B cell (primary cell): ENCODE data around the gene NFATC2. TPM values are rescaled to one million over a fixed set of nuclear protein-coding genes. Genes with fewer than 3 reads are reported as not detected.

ENCODE experiments used
- ATAC-seq: fragments of 200-7000 bp; cut with Tn5 transposase; one replicate; pipeline ENCODE4 v1.10.0; 2021; ENCODE audit warnings: low read depth, mild to moderate bottlenecking, moderate number of reproducible peaks, moderate library complexity
- CTCF ChIA-PET: fragments of 350-600 bp; sonication (Branson Sonifier 250); formaldehyde crosslinking; loops from one replicate; lab custom pipeline; 2021; ENCODE audit warnings: antibody characterized with exemption, inconsistent platforms; lab: Charles Lee
- POLR2A ChIA-PET: fragments of 350-600 bp; sonication (Branson Sonifier 250); formaldehyde crosslinking; loops from one replicate; lab custom pipeline; 2021; ENCODE audit warnings: antibody characterized with exemption; lab: Charles Lee
- DNase-seq: peaks from one replicate; pipeline ENCODE4 v3.0.0; 2013
- H2AFZ ChIP-seq: 2 replicates; pipeline ENCODE4 v1.6.1; 2012; ENCODE audit warnings: mild to moderate bottlenecking, low read depth, low read length; ENCODE audit not compliant: insufficient read depth, poor library complexity, severe bottlenecking
- H3K27ac ChIP-seq, 2 donors: 1 replicate in 1 of 2; 2 replicates in 1 of 2; pipeline ENCODE4 v1.5.1; 2012 to 2013; ENCODE audit warnings: low read length in 2 of 2, mild to moderate bottlenecking in 2 of 2, moderate library complexity in 1 of 2
- H3K27me3 ChIP-seq, 4 experiments: fragments of 200-600 bp in 1 of 4; sonication (generic) in 1 of 4; replicated peaks in 1 of 4; 1 replicate in 2 of 4; 2 replicates in 2 of 4; pipeline versions ENCODE4 v1.6.1 to v1.7.0; 2013 to 2016; ENCODE audit warnings: low read length in 3 of 4, mild to moderate bottlenecking in 2 of 4, mixed read lengths in 1 of 4, moderate library complexity in 1 of 4; ENCODE audit not compliant: insufficient read depth in 4 of 4, control insufficient read depth in 3 of 4; ENCODE audit errors: control extremely low read depth in 1 of 4
- H3K36me3 ChIP-seq, 2 experiments: replicated peaks in 1 of 2; 1 replicate in 1 of 2; 2 replicates in 1 of 2; pipeline versions ENCODE4 v1.6.1 to v1.7.1; 2013; ENCODE audit warnings: low read length in 1 of 2; ENCODE audit not compliant: insufficient read depth in 2 of 2, control insufficient read depth in 1 of 2; ENCODE audit errors: control extremely low read depth in 1 of 2, extremely low read depth in 1 of 2
- H3K4me1 ChIP-seq, 2 donors: fragments of 200-600 bp in 1 of 2; sonication (generic) in 1 of 2; 1 replicate in 1 of 2; 2 replicates in 1 of 2; pipeline versions ENCODE4 v1.5.1 to v1.6.1; 2013 to 2017; ENCODE audit warnings: low read length in 2 of 2; ENCODE audit not compliant: control insufficient read depth in 2 of 2, insufficient read depth in 2 of 2
- H3K4me2 ChIP-seq: replicated peaks from 2 replicates; pipeline ENCODE3; 2012; ENCODE audit warnings: mild to moderate bottlenecking, low read depth, low read length; ENCODE audit not compliant: poor library complexity, severe bottlenecking
- H3K4me3 ChIP-seq, 5 experiments: fragments of 200-600 bp in 1 of 5; sonication (generic) in 1 of 5; 1 replicate in 3 of 5; 2 replicates in 2 of 5; pipeline versions ENCODE4 v1.5.1 to v1.7.0; 2011 to 2016; ENCODE audit warnings: low read length in 4 of 5, mild to moderate bottlenecking in 4 of 5, low read depth in 2 of 5, control low read depth in 1 of 5, moderate library complexity in 1 of 5; ENCODE audit not compliant: insufficient read depth in 1 of 5; ENCODE audit errors: control extremely low read depth in 1 of 5, extremely low read depth in 1 of 5
- H3K79me2 ChIP-seq: fragments of 200-600 bp; sonication (generic); one replicate; pipeline ENCODE4 v1.6.0; 2016; ENCODE audit warnings: low read length; ENCODE audit not compliant: control insufficient read depth, insufficient read depth
- H3K9ac ChIP-seq: fragments of 200-600 bp; sonication (generic); 2 replicates; pipeline ENCODE4 v1.6.1; 2017; ENCODE audit warnings: mild to moderate bottlenecking, low read length, moderate library complexity
- H3K9me3 ChIP-seq, 3 donors: one replicate each; pipeline versions ENCODE4 v1.6.1 to v1.7.1; 2013; ENCODE audit warnings: low read length in 2 of 3; ENCODE audit not compliant: control insufficient read depth in 2 of 3, insufficient read depth in 1 of 3; ENCODE audit errors: control extremely low read depth in 1 of 3
- H4K20me1 ChIP-seq: 2 replicates; pipeline ENCODE4 v1.6.0; 2012; ENCODE audit warnings: mild to moderate bottlenecking, low read length; ENCODE audit not compliant: insufficient read depth, control insufficient read depth, poor library complexity, severe bottlenecking
- H3K27ac Mint-ChIP-seq: one replicate; pipeline ENCODE4 v1.8.0; 2021; ENCODE audit warnings: mixed read lengths
- H3K27me3 Mint-ChIP-seq: one replicate; pipeline ENCODE4 v1.8.0; 2021; ENCODE audit warnings: mixed read lengths
- H3K4me1 Mint-ChIP-seq: one replicate; pipeline ENCODE4 v1.8.0; 2021; ENCODE audit warnings: mixed read lengths
- H3K4me3 Mint-ChIP-seq: one replicate; pipeline ENCODE4 v1.8.0; 2021; ENCODE audit warnings: mixed read lengths
- H3K9me3 Mint-ChIP-seq: one replicate; pipeline ENCODE4 v1.8.0; 2022; ENCODE audit warnings: mixed read lengths; ENCODE audit not compliant: insufficient read depth
- EZH2 ChIP-seq: IDR thresholded peaks from 2 replicates; pipeline ENCODE4 v1.6.1; 2012; ENCODE audit warnings: borderline replicate concordance, low read depth, mild to moderate bottlenecking, moderate library complexity, low read length; ENCODE audit not compliant: insufficient read depth, poor library complexity, severe bottlenecking
- WGBS: methylation state at CpG from one replicate; pipeline ENCODE4 v1.1.5; 2013; ENCODE audit warnings: missing lambda C conversion rate; ENCODE audit not compliant: insufficient coverage; 5-methylcytosine and 5-hydroxymethylcytosine counted together
- intact Hi-C: fragments of 100-400 bp; cut with micrococcal nuclease; formaldehyde crosslinking; loops from one replicate; pipeline ENCODE4 v1.10.0; 2022
- polyA plus RNA-seq: library from polyadenylated mRNA; depleted of rRNA; stranded (reverse); fragments of >200 nt; gene quantifications from 2 replicates; pipeline ENCODE4 v1.2.3, GENCODE V29; 2012
- total RNA-seq, 2 donors: library from RNA; stranded (reverse); fragments of 120-200 nt in 1 of 2; gene quantifications; 1 replicate in 1 of 2; 2 replicates in 1 of 2; pipeline versions ENCODE4 v1.2.3 to v1.2.4, GENCODE V29; 2013 to 2022
- TF ChIP-seq, protein P1 (sequence below): fragments of 200-600 bp; IDR thresholded peaks from one replicate; pipeline ENCODE4 v1.8.0; 2022; ENCODE audit warnings: antibody characterized with exemption, mild to moderate bottlenecking

The NFATC2 gene
- total and polyA plus RNA-seq, 2 donors (not counting 1 experiment from before 2014, with no cell fraction given) = 10.1 to 38.0 TPM

DNA sequence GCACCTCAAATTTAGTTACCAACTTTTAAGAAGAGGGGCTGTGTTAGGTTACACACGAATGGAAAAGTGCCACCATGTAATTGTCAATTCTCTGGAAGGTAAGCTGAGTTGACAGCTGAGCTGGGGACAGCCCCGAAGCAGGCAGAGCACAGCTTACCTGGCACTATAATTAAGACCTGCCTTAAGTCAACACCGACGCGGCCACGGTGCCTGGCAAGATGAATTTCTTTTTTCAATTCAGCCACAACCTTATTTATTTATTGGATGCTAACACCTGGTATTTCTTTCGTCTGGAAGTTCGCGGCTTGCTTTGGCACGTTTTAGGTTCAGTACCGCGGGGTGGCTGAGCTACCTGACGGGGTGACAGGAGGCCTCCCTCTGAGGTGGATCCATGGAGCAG is 40.6 kb upstream of the NFATC2 start:
- DNase-seq = no peak
- intact Hi-C loops = no loop called here

DNA sequence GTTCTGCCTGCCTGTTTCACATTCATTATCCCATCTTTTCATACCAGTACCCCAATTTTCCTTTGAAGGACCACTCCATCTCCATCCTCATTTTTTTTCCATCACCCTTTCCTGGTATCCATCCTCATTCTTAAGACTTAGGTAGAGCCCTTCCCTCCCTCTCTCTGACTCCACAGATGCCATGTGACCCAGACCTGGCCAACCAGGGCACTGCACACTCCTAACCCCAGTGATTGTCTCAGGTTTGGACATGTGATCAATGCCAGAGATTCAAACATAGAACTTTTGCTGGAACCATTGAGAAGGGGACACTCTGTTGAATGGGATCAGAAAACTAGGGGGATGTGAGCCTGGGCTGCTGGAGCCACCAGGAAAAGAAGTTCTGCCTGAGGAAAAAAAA is 39.1 kb upstream of the NFATC2 start:
- no peak overlapping the region for H3K4me3 ChIP-seq
- H4K20me1 ChIP-seq = no peaks in the 10 kb centered on the region
- no peaks in the 10 kb centered on the region for H3K36me3 ChIP-seq
- H3K4me1 ChIP-seq = peaks cover 0 to 3% of the 10 kb centered on the region in 2 donors
- Mint-ChIP-seq H3K27ac (no peak overlapping the region), H3K9me3 (no peaks in the 10 kb centered on the region), H3K4me3 (no peak overlapping the region), H3K27me3 (peaks cover 49% of the 10 kb centered on the region), H3K4me1 (peaks cover 6% of the 10 kb centered on the region)
- TF ChIP-seq, protein P1, sequence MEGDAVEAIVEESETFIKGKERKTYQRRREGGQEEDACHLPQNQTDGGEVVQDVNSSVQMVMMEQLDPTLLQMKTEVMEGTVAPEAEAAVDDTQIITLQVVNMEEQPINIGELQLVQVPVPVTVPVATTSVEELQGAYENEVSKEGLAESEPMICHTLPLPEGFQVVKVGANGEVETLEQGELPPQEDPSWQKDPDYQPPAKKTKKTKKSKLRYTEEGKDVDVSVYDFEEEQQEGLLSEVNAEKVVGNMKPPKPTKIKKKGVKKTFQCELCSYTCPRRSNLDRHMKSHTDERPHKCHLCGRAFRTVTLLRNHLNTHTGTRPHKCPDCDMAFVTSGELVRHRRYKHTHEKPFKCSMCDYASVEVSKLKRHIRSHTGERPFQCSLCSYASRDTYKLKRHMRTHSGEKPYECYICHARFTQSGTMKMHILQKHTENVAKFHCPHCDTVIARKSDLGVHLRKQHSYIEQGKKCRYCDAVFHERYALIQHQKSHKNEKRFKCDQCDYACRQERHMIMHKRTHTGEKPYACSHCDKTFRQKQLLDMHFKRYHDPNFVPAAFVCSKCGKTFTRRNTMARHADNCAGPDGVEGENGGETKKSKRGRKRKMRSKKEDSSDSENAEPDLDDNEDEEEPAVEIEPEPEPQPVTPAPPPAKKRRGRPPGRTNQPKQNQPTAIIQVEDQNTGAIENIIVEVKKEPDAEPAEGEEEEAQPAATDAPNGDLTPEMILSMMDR = no peak
- DNase-seq (no peak), ATAC-seq (no peak)
- peaks cover 0 to 8% (median 3%) of the 10 kb centered on the region in 4 experiments for H3K27me3 ChIP-seq
- H3K79me2 ChIP-seq = no peaks in the 10 kb centered on the region
- H3K9ac ChIP-seq = no peak overlapping the region
- intact Hi-C loops = no loop called here
- no peak overlapping the region for H3K27ac ChIP-seq
- no peak overlapping the region for H2AFZ ChIP-seq
- ChIA-PET POLR2A (no interaction called here), CTCF (no interaction called here)
- no peak overlapping the region for H3K4me2 ChIP-seq
- peaks cover 0 to 4% (median 0%) of the 10 kb centered on the region in 3 donors for H3K9me3 ChIP-seq

More for the DNA sequence above, 40.6 kb upstream of the NFATC2 start:
- H3K9me3 Mint-ChIP-seq = no peaks in the 10 kb centered on the region
- peaks cover 0 to 10% (median 4%) of the 10 kb centered on the region in 4 experiments for H3K27me3 ChIP-seq
- H2AFZ ChIP-seq = no peak overlapping the region
- peaks cover 3 to 4% of the 10 kb centered on the region in 2 donors for H3K4me1 ChIP-seq
- ChIA-PET POLR2A (interaction anchor here (0.6 kb wide), 1 partner anchor 607 kb away, joined by 3 read pairs; no protein-coding TSS in a partner anchor), CTCF (interaction anchor here (0.6 to 0.9 kb wide), 2 partner anchors 12 to 198 kb away, joined by 3 read pairs; no protein-coding TSS in a partner anchor)
- H3K4me2 ChIP-seq = no peak overlapping the region
- no peak overlapping the region for H3K27ac Mint-ChIP-seq
- no peaks in the 10 kb centered on the region for H3K79me2 ChIP-seq
- TF ChIP-seq, protein P1 = no peak
- TF ChIP-seq EZH2 = no peak
- H3K4me3 ChIP-seq = no peak overlapping the region
- H3K9ac ChIP-seq = no peak overlapping the region
- no peak overlapping the region for H3K27ac ChIP-seq
- H3K27me3 Mint-ChIP-seq = peaks cover 56% of the 10 kb centered on the region
- H3K36me3 ChIP-seq = no peaks in the 10 kb centered on the region
- no peaks in the 10 kb centered on the region for H4K20me1 ChIP-seq
- ATAC-seq = no peak
- 92% methylated on average over 13 of the region's 13 CpGs for WGBS
- H3K9me3 ChIP-seq = no peaks in the 10 kb centered on the region
- H3K4me3 Mint-ChIP-seq = no peak overlapping the region
- peaks cover 12% of the 10 kb centered on the region for H3K4me1 Mint-ChIP-seq
